Mesenchymal stem cell (in vitro differentiated cells and primary cell): ENCODE results near the gene ECEL1.

ENCODE experiments used
- DNase-seq: peaks from one replicate; pipeline ENCODE4 v3.0.0-alpha.2; 2013
- H2AFZ ChIP-seq: one replicate; pipeline ENCODE4 v1.6.1; 2013; ENCODE audit warnings: low read depth, mild to moderate bottlenecking, control low read depth, inconsistent platforms, low read length, moderate library complexity
- H2AK5ac ChIP-seq: 2 replicates; pipeline ENCODE4 v1.6.1; 2013; ENCODE audit warnings: low read length, moderate library complexity, mild to moderate bottlenecking, inconsistent platforms; ENCODE audit not compliant: severe bottlenecking
- H2BK120ac ChIP-seq: one replicate; pipeline ENCODE4 v1.6.1; 2013; ENCODE audit warnings: low read depth, mild to moderate bottlenecking, inconsistent platforms, low read length, moderate library complexity
- H2BK12ac ChIP-seq, 2 experiments: one replicate each; pipeline ENCODE4 v1.6.1; 2013; ENCODE audit warnings: inconsistent platforms in 2 of 2, low read length in 2 of 2, mild to moderate bottlenecking in 2 of 2, moderate library complexity in 2 of 2, control low read depth in 1 of 2
- H2BK15ac ChIP-seq: one replicate; pipeline ENCODE4 v1.6.1; 2013; ENCODE audit warnings: mild to moderate bottlenecking, low read depth, inconsistent platforms; ENCODE audit not compliant: poor library complexity, severe bottlenecking
- H2BK5ac ChIP-seq: 2 replicates; pipeline ENCODE4 v1.6.1; 2013; ENCODE audit warnings: low read depth, mild to moderate bottlenecking, low read length, control low read depth, inconsistent platforms; ENCODE audit not compliant: poor library complexity, severe bottlenecking
- H3K14ac ChIP-seq, 2 experiments: one replicate each; pipeline ENCODE4 v1.6.1; 2013; ENCODE audit warnings: inconsistent platforms in 2 of 2, low read length in 2 of 2, control low read depth in 1 of 2, mild to moderate bottlenecking in 1 of 2, moderate library complexity in 1 of 2
- H3K18ac ChIP-seq, 2 experiments: one replicate each; pipeline ENCODE4 v1.6.1; 2013; ENCODE audit warnings: inconsistent platforms in 2 of 2, low read length in 2 of 2, control low read depth in 1 of 2, low read depth in 1 of 2, mild to moderate bottlenecking in 1 of 2
- H3K23ac ChIP-seq, 2 experiments: one replicate each; pipeline ENCODE4 v1.6.1; 2013; ENCODE audit warnings: inconsistent platforms in 2 of 2, low read length in 2 of 2, mild to moderate bottlenecking in 2 of 2, moderate library complexity in 2 of 2, control low read depth in 1 of 2
- H3K27ac ChIP-seq: 2 replicates; pipeline ENCODE4 v1.5.1; 2013; ENCODE audit warnings: mild to moderate bottlenecking, moderate library complexity, low read length, control low read depth, inconsistent platforms; ENCODE audit not compliant: poor library complexity, severe bottlenecking
- H3K27me3 ChIP-seq, 2 experiments: 2 replicates each; pipeline versions ENCODE4 v1.6.1 to v1.7.0; 2013; ENCODE audit warnings: low read length in 2 of 2, mild to moderate bottlenecking in 2 of 2, moderate library complexity in 2 of 2, control low read depth in 1 of 2, inconsistent platforms in 1 of 2; ENCODE audit not compliant: control insufficient read depth in 1 of 2, insufficient read depth in 1 of 2
- H3K36me3 ChIP-seq, 2 experiments: 2 replicates each; pipeline versions ENCODE4 v1.6.1 to v1.7.0; 2013; ENCODE audit warnings: low read length in 2 of 2, control low read depth in 1 of 2, inconsistent platforms in 1 of 2, low read depth in 1 of 2, mild to moderate bottlenecking in 1 of 2; ENCODE audit not compliant: insufficient read depth in 2 of 2, control insufficient read depth in 1 of 2
- H3K4ac ChIP-seq, 2 experiments: one replicate each; pipeline ENCODE4 v1.6.1; 2013; ENCODE audit warnings: inconsistent platforms in 2 of 2, low read length in 2 of 2, mild to moderate bottlenecking in 2 of 2, moderate library complexity in 2 of 2, control low read depth in 1 of 2, low read depth in 1 of 2
- H3K4me1 ChIP-seq: 2 replicates; pipeline ENCODE4 v1.6.1; 2013; ENCODE audit warnings: low read depth, low read length, control low read depth; ENCODE audit not compliant: control insufficient read depth, insufficient read depth
- H3K4me2 ChIP-seq: 2 replicates; pipeline ENCODE4 v1.6.1; 2013; ENCODE audit warnings: low read length, mild to moderate bottlenecking, inconsistent platforms; ENCODE audit not compliant: poor library complexity, severe bottlenecking
- H3K4me3 ChIP-seq, 2 experiments: 2 replicates each; pipeline versions ENCODE4 v1.5.1 to v1.7.0; 2013; ENCODE audit warnings: low read length in 2 of 2, mild to moderate bottlenecking in 2 of 2, control low read depth in 1 of 2, low read depth in 1 of 2; ENCODE audit not compliant: insufficient read depth in 1 of 2
- H3K79me1 ChIP-seq: replicated peaks from 2 replicates; pipeline ENCODE4 v1.6.1; 2013; ENCODE audit warnings: mild to moderate bottlenecking, control low read depth, low read length, inconsistent platforms; ENCODE audit not compliant: poor library complexity, severe bottlenecking
- H3K9ac ChIP-seq: 2 replicates; pipeline ENCODE4 v1.7.0; 2013; ENCODE audit warnings: mild to moderate bottlenecking, low read length, moderate library complexity
- H3K9me3 ChIP-seq: 2 replicates; pipeline ENCODE4 v1.7.0; 2013; ENCODE audit warnings: mild to moderate bottlenecking, low read length; ENCODE audit not compliant: control insufficient read depth
- H4K8ac ChIP-seq: one replicate; pipeline ENCODE4 v1.6.1; 2013; ENCODE audit warnings: inconsistent platforms, mild to moderate bottlenecking, low read length, moderate library complexity
- H4K91ac ChIP-seq: one replicate; pipeline ENCODE4 v1.6.1; 2013; ENCODE audit warnings: mild to moderate bottlenecking, low read length, inconsistent platforms
- WGBS: methylation state at CpG from one replicate; pipeline ENCODE4 v1.1.7; 2013; ENCODE audit warnings: mixed read lengths; 5-methylcytosine and 5-hydroxymethylcytosine counted together

The ECEL1 gene

GRCh38 chr2:232515639-232516038 is 28.0 kb upstream of the ECEL1 start:
- Histone ChIP-seq H2BK120ac (no peak overlapping the region), H3K14ac (no peak overlapping the region), H3K23ac (no peak overlapping the region), H2AFZ (no peak overlapping the region), H3K4me2 (no peak overlapping the region), H3K4me1 (no peaks in the 10 kb centered on the region), H2AK5ac (no peak overlapping the region), H3K36me3 (no peaks in the 10 kb centered on the region), H4K8ac (no peak overlapping the region), H3K27ac (no peak overlapping the region), H4K91ac (no peak overlapping the region), H3K9me3 (no peaks in the 10 kb centered on the region), H2BK12ac (no peak overlapping the region), H3K4me3 (no peak overlapping the region), H3K79me1 (no peaks in the 10 kb centered on the region), H3K4ac (no peak overlapping the region), H2BK15ac (no peak overlapping the region), H3K18ac (no peak overlapping the region), H3K9ac (no peak overlapping the region), H2BK5ac (no peak overlapping the region), H3K27me3 (peaks cover 79 to 83% of the 10 kb centered on the region in 2 experiments)
- DNase-seq = no peak
- 78% methylated on average over 7 of the region's 7 CpGs for WGBS

DNA sequence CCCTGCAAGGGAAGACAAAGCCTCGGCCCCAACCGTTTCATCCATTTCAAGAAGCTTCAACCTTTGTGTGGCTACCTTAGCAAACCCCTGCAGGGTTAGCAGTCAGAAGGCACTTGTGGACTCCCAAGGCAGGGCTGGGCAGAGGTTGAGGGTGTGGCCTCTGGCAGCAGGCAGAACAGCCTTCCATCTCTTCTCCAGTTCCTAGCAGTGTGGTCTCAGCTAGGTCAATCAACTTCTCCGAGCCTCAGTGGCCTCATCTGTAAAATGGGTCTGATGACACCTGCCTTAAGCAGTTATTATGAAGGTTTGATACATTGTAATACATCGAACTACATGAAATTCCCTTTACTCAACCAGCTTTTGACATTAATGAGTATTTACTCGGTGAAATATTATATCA is 25.7 kb upstream of the ECEL1 start:
- Histone ChIP-seq H3K4ac (no peak overlapping the region), H3K23ac (no peak overlapping the region), H3K36me3 (no peaks in the 10 kb centered on the region), H2BK12ac (no peak overlapping the region), H3K18ac (no peak overlapping the region), H3K14ac (no peak overlapping the region), H4K91ac (no peak overlapping the region), H3K27ac (no peak overlapping the region), H3K9me3 (no peaks in the 10 kb centered on the region), H4K8ac (no peak overlapping the region), H3K27me3 (peaks cover 67 to 70% of the 10 kb centered on the region in 2 experiments), H2BK120ac (no peak overlapping the region), H2BK15ac (no peak overlapping the region), H2BK5ac (no peak overlapping the region), H3K4me1 (no peaks in the 10 kb centered on the region), H3K4me3 (no peak overlapping the region), H3K9ac (no peak overlapping the region), H2AFZ (no peak overlapping the region), H2AK5ac (no peak overlapping the region), H3K79me1 (no peaks in the 10 kb centered on the region), H3K4me2 (no peak overlapping the region)
- WGBS = 75% methylated on average over 2 of the region's 5 CpGs
- DNase-seq = no peak

- H3K36me3 ChIP-seq = no peaks in the 10 kb centered on the region
- peaks cover 70 to 71% of the 10 kb centered on the region in 2 experiments for H3K27me3 ChIP-seq
- H4K8ac ChIP-seq = no peak overlapping the region
- no peak overlapping the region for H3K9ac ChIP-seq
- H3K23ac ChIP-seq = no peak overlapping the region
- peak overlapping the region in 1 of 2 experiments; percentile 1 for H3K14ac ChIP-seq
- no peak overlapping the region for H3K4me3 ChIP-seq
- no peaks in the 10 kb centered on the region for H3K4me1 ChIP-seq
- no peak overlapping the region for H3K18ac ChIP-seq
- no peak overlapping the region for H3K4me2 ChIP-seq
- H2BK120ac ChIP-seq = no peak overlapping the region
- H3K4ac ChIP-seq = no peak overlapping the region
- H2BK12ac ChIP-seq = no peak overlapping the region
- H3K79me1 ChIP-seq = no peaks in the 10 kb centered on the region
- no peak overlapping the region for H4K91ac ChIP-seq
- no peaks in the 10 kb centered on the region for H3K9me3 ChIP-seq
- H2BK15ac ChIP-seq = no peak overlapping the region
- H2AFZ ChIP-seq = no peak overlapping the region
- H2BK5ac ChIP-seq = no peak overlapping the region
- H3K27ac ChIP-seq = no peak overlapping the region
- DNase-seq = no peak
- no peak overlapping the region for H2AK5ac ChIP-seq
- WGBS = 76% methylated on average over 10 of the region's 10 CpGs
These were observed 25.0 kb upstream of the ECEL1 start for GRCh38 chr2:232512602-232513001.

DNA sequence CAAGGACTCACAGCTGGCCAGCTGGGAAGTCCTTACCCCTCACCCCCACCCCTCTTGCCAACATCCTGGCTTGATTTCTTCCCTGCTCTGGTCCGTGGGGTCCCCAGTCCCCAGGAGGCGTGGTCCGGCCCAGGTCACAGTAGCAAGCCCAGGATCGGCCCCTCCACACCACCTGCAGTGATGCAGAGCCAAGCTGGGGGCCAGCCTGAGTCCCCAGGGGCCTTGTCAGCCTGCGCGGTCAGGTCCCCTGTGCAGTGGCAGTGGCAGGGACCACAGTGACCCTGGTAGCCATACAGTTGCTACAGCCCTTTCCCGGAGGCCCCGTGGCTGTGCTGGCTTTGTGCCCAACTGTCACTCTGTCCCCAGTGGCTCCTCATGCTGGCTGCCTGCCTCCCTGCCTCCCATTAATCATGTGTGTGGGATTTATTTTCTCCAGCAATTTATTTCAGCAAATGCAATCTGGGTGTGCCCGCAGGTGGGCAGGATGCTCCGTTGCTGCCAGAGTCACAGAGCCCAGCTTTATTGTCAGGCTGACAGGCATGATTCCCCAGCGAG is 23.8 kb upstream of the ECEL1 start:
- no peak overlapping the region for H2BK5ac ChIP-seq
- no peaks in the 10 kb centered on the region for H3K79me1 ChIP-seq
- no peak overlapping the region for H3K18ac ChIP-seq
- WGBS = 78% methylated on average over 11 of the region's 11 CpGs
- H3K14ac ChIP-seq = no peak overlapping the region
- no peak overlapping the region for H3K27ac ChIP-seq
- no peaks in the 10 kb centered on the region for H3K4me1 ChIP-seq
- no peak overlapping the region for H2AK5ac ChIP-seq
- no peaks in the 10 kb centered on the region for H3K9me3 ChIP-seq
- no peak overlapping the region for H3K4me3 ChIP-seq
- DNase-seq = no peak
- H3K4ac ChIP-seq = no peak overlapping the region
- no peak overlapping the region for H4K91ac ChIP-seq
- H2BK15ac ChIP-seq = no peak overlapping the region
- H3K27me3 ChIP-seq = peaks cover 71 to 73% of the 10 kb centered on the region in 2 experiments
- no peak overlapping the region for H3K9ac ChIP-seq
- no peak overlapping the region for H4K8ac ChIP-seq
- H3K36me3 ChIP-seq = no peaks in the 10 kb centered on the region
- H2BK12ac ChIP-seq = no peak overlapping the region
- H3K4me2 ChIP-seq = no peak overlapping the region
- H2BK120ac ChIP-seq = no peak overlapping the region
- no peak overlapping the region for H2AFZ ChIP-seq
- no peak overlapping the region for H3K23ac ChIP-seq
